ENCODE measurements around the gene PROX1.

DNA sequence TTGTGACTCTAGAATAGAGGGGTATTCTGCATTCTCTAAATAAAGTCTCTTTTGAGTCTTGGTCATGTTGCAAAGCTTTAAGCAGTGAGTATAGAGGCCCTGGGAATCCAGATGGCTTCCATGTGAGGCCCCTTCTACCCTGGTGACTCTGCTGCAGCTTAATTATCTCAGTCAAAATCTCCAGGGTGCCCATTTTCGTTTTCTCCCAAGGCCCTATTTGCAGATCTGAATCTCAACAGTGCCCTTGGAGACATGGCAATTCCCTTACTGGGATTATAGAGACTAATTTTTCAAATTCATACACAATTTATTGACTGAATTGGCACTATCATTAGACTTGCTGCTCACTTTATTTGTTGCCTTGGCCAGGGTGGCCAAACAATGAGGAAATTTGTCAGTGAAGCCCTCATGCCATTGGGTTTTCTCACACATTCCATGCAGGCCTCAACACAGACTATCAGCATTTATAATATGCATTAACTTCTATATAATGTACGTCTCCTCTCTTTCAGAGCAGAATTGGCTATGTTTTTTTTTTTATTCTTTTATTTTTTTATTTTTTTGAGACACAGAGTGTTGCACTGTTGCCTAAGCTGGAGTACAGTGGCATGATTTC lies 35.1 kb downstream of the PROX1 start:
- TF ChIP-seq, protein P1, sequence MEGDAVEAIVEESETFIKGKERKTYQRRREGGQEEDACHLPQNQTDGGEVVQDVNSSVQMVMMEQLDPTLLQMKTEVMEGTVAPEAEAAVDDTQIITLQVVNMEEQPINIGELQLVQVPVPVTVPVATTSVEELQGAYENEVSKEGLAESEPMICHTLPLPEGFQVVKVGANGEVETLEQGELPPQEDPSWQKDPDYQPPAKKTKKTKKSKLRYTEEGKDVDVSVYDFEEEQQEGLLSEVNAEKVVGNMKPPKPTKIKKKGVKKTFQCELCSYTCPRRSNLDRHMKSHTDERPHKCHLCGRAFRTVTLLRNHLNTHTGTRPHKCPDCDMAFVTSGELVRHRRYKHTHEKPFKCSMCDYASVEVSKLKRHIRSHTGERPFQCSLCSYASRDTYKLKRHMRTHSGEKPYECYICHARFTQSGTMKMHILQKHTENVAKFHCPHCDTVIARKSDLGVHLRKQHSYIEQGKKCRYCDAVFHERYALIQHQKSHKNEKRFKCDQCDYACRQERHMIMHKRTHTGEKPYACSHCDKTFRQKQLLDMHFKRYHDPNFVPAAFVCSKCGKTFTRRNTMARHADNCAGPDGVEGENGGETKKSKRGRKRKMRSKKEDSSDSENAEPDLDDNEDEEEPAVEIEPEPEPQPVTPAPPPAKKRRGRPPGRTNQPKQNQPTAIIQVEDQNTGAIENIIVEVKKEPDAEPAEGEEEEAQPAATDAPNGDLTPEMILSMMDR (conservative IDR thresholded peaks at IDR 0.05) = no peak
- no peak for TF ChIP-seq EZH2 (IDR thresholded peaks at IDR 0.05; ENCODE audit: low read depth)
